GM12878 (cell line): ENCODE results near the gene OVCA2. TPM values are rescaled to one million over a fixed set of nuclear protein-coding genes. Genes with fewer than 3 reads are reported as not detected.

ENCODE experiments used
- ATAC-seq: fragments of 200-7000 bp; cut with Tn5 transposase; 3 replicates; pipeline ENCODE4 v1.9.1; 2020; ENCODE audit warnings: mild to moderate bottlenecking, moderate library complexity
- BruUV-seq: library from RNA; stranded (reverse); fragments of 400-500 nt; replicated peaks from 2 replicates; lab custom pipeline; 2021; lab: Mats Ljungman, UMichigan
- CTCF ChIA-PET: fragments of 300-600 bp; sonication (Branson Sonifier 250); formaldehyde crosslinking; extraction: SDS; loops from one replicate; lab custom pipeline; 2021; ENCODE audit warnings: inconsistent platforms; lab: Yijun Ruan, JAX
- POLR2A ChIA-PET: fragments of 350-600 bp; formaldehyde crosslinking; extraction: SDS; loops from one replicate; lab custom pipeline; 2021; ENCODE audit warnings: inconsistent platforms; lab: Charles Lee
- RAD21 ChIA-PET: fragments of 300-600 bp; sonication (Branson Sonifier 250); formaldehyde crosslinking; loops from one replicate; lab custom pipeline; 2023; ENCODE audit warnings: antibody characterized with exemption; ENCODE audit not compliant: unreplicated experiment; lab: Charles Lee
- SMC1A ChIA-PET: fragments of 300-600 bp; sonication (Branson Sonifier 250); formaldehyde crosslinking; loops from one replicate; lab custom pipeline; 2023; ENCODE audit not compliant: unreplicated experiment, uncharacterized antibody; lab: Charles Lee
- DNase-seq: peaks from one replicate; pipeline ENCODE4 v3.0.0-alpha.2; 2011; ENCODE audit warnings: low read depth, low spot score
- FAIRE-seq: peaks from 3 replicates; lab custom pipeline; 2011; peaks lifted over from hg19 to GRCh38; lab: Jason Lieb, UNC
- H2AFZ ChIP-seq: 2 replicates; pipeline ENCODE4 v1.6.0; 2011; ENCODE audit warnings: low read depth, low read length, control low read depth; ENCODE audit not compliant: control insufficient read depth
- H3K27ac ChIP-seq: 2 replicates; pipeline ENCODE4 v1.5.1; 2011; ENCODE audit warnings: control low read depth; ENCODE audit not compliant: control insufficient read depth, insufficient read depth
- H3K27me3 ChIP-seq, 2 experiments: replicated peaks in 1 of 2; 2 replicates each; pipeline versions ENCODE4 v1.6.0 to v1.6.1; 2011; ENCODE audit warnings: low read length in 1 of 2; ENCODE audit not compliant: control insufficient read depth in 2 of 2, insufficient read depth in 2 of 2
- H3K36me3 ChIP-seq, 2 experiments: 2 replicates each; pipeline ENCODE4 v1.5.1; 2011; ENCODE audit warnings: low read length in 1 of 2; ENCODE audit not compliant: control insufficient read depth in 2 of 2, insufficient read depth in 2 of 2
- H3K4me1 ChIP-seq: 2 replicates; pipeline ENCODE4 v1.6.1; 2011; ENCODE audit warnings: mild to moderate bottlenecking, low read length, moderate library complexity, mixed read lengths; ENCODE audit not compliant: control insufficient read depth, insufficient read depth
- H3K4me2 ChIP-seq: 2 replicates; pipeline ENCODE4 v1.6.0; 2011; ENCODE audit warnings: control low read depth; ENCODE audit not compliant: control insufficient read depth, insufficient read depth
- H3K4me3 ChIP-seq: fragments of 200-600 bp; sonication (generic); 2 replicates; pipeline ENCODE4 v1.5.1; 2016
- H3K79me2 ChIP-seq: 2 replicates; pipeline ENCODE4 v1.6.0; 2011; ENCODE audit warnings: low read length; ENCODE audit not compliant: control insufficient read depth, insufficient read depth
- H3K9ac ChIP-seq: 2 replicates; pipeline ENCODE4 v1.8.0; 2011; ENCODE audit warnings: low read length, control low read depth, mixed read lengths; ENCODE audit not compliant: control insufficient read depth, insufficient read depth
- H3K9me3 ChIP-seq: replicated peaks from 3 replicates; pipeline ENCODE4 v1.5.1; 2011; ENCODE audit warnings: mild to moderate bottlenecking, low read length; ENCODE audit not compliant: control insufficient read depth, insufficient read depth
- H4K20me1 ChIP-seq: 2 replicates; pipeline ENCODE4 v1.6.0; 2011; ENCODE audit not compliant: control insufficient read depth, insufficient read depth
- ATF2 ChIP-seq: IDR thresholded peaks from 2 replicates; pipeline ENCODE4 v1.6.1; 2012; ENCODE audit warnings: low read length, inconsistent platforms
- BCL3 ChIP-seq: IDR thresholded peaks from 2 replicates; pipeline ENCODE4 v1.6.1; 2011; ENCODE audit warnings: borderline replicate concordance, low read depth, mild to moderate bottlenecking, moderate library complexity, low read length; ENCODE audit not compliant: insufficient read depth, poor library complexity, severe bottlenecking
- CUX1 ChIP-seq: IDR thresholded peaks from 2 replicates; pipeline ENCODE4 v1.6.1; 2012; ENCODE audit warnings: improper control_type of control experiment, low read depth, low read length; ENCODE audit not compliant: insufficient replicate concordance
- MAX ChIP-seq: IDR thresholded peaks from 2 replicates; pipeline ENCODE4 v1.6.1; 2012; ENCODE audit warnings: low read depth, low read length, improper control_type of control experiment
- MXI1 ChIP-seq: fragments of 150-350 bp; IDR thresholded peaks from 2 replicates; pipeline ENCODE4 v1.6.1; 2011; ENCODE audit warnings: low read depth, mild to moderate bottlenecking, inconsistent platforms, low read length, improper control_type of control experiment
- MYB ChIP-seq: fragments of 150-350 bp; IDR thresholded peaks from 2 replicates; pipeline ENCODE4 v1.6.1; 2014; ENCODE audit warnings: mild to moderate bottlenecking, low read depth, low read length, borderline replicate concordance
- MYC ChIP-seq: IDR thresholded peaks from 2 replicates; pipeline ENCODE4 v1.6.1; 2011; ENCODE audit warnings: mild to moderate bottlenecking, low read length, moderate library complexity, inconsistent platforms; ENCODE audit not compliant: insufficient read depth, insufficient replicate concordance, insufficient read length, severe bottlenecking
- PAX5 ChIP-seq: IDR thresholded peaks from 2 replicates; pipeline ENCODE4 v1.6.1; 2011; ENCODE audit warnings: low read depth, low read length, borderline replicate concordance
- RBBP5 ChIP-seq: fragments of 200-600 bp; sonication (generic); conservative IDR thresholded peaks from 2 replicates; pipeline ENCODE4 v1.6.1; 2016
- RFX5 ChIP-seq: IDR thresholded peaks from 2 replicates; pipeline ENCODE4 v1.6.1; 2011; ENCODE audit warnings: low read depth, low read length, improper control_type of control experiment
- SREBF1 ChIP-seq: IDR thresholded peaks from 2 replicates; pipeline ENCODE4 v1.6.1; 2012; ENCODE audit warnings: mild to moderate bottlenecking, low read length
- TCF12 ChIP-seq: IDR thresholded peaks from 2 replicates; pipeline ENCODE4 v1.6.1; 2011; ENCODE audit warnings: low read depth, mild to moderate bottlenecking, low read length
- ZNF217 ChIP-seq: fragments of 450-650 bp; IDR thresholded peaks from 2 replicates; pipeline ENCODE4 v1.6.1; 2017; ENCODE audit warnings: antibody characterized with exemption, mild to moderate bottlenecking
- WGBS: methylation state at CpG from one replicate; pipeline ENCODE4 v1.1.6; 2016; ENCODE audit warnings: low lambda C conversion rate; ENCODE audit not compliant: insufficient replicate concordance, insufficient coverage; ENCODE audit errors: missing lambda C conversion rate; 5-methylcytosine and 5-hydroxymethylcytosine counted together
- in situ Hi-C: fragments of 300-500 bp; cut with MboI; formaldehyde crosslinking; loops from 9 replicates; pipeline ENCODE4 v1.14.3; 2018; ENCODE audit warnings: mixed read lengths
- intact Hi-C: fragments of 100-400 bp; cut with micrococcal nuclease; formaldehyde crosslinking; loops from one replicate; pipeline ENCODE4 v1.14.2; 2022; ENCODE audit not compliant: unreplicated experiment
- polyA plus RNA-seq, 11 experiments: library from polyadenylated mRNA; depleted of rRNA in 4 of 11; unstranded in 6 of 11; stranded (reverse) in 5 of 11; fragments of >200 nt; fragmentation: Nextera tagmentation in 4 of 11; fragmentation: Illumina TruSeq in 1 of 11; extraction: Ambion mirVana in 4 of 11; extraction: Trizol in 1 of 11; gene quantifications; 1 replicate in 1 of 11; 2 replicates in 10 of 11; pipeline versions ENCODE4 v1.2.1 to v1.2.3, GENCODE V29; 2011 to 2016; ENCODE audit warnings: inconsistent platforms in 2 of 11, missing spikeins in 2 of 11, low read depth in 1 of 11
- total RNA-seq, 4 experiments: library from RNA; depleted of rRNA in 3 of 4; stranded (reverse); fragments of >200 nt in 3 of 4; fragmentation: Illumina TruSeq in 1 of 4; extraction: Trizol in 1 of 4; gene quantifications; 2 replicates each; pipeline versions ENCODE4 v1.2.1 to v1.2.3, GENCODE V29; 2013 to 2021

OVCA2 gene
- total and polyA plus RNA-seq, 10 of the 15 experiments (the other 5 are each of a cell fraction or from before 2014, with no cell fraction given): 6.1 to 75.3 (median 40.7) TPM

GRCh38 chr17:2057760-2058585, 16.2 kb downstream of the OVCA2 start:
- in situ Hi-C loops: no loop called here
- Histone ChIP-seq H3K36me3 (peaks cover 11 to 22% of the 10 kb centered on the region in 2 experiments), H3K4me3 (peak overlapping the region; percentile 95), H3K79me2 (peaks cover 59% of the 10 kb centered on the region), H3K4me1 (peaks cover 36% of the 10 kb centered on the region), H3K9me3 (no peaks in the 10 kb centered on the region; the same call in 2 of the 3 replicates), H3K27me3 (no peaks in the 10 kb centered on the region), H3K9ac (peak overlapping the region; percentile 80), H2AFZ (no peak overlapping the region), H4K20me1 (no peaks in the 10 kb centered on the region), H3K4me2 (peak overlapping the region; percentile 81), H3K27ac (peak overlapping the region; percentile 84)
- ATAC-seq (peak; percentile 0; the same call in 1 of the 3 replicates), FAIRE-seq (no peak), DNase-seq (no peak)
- ChIA-PET RAD21 (interaction anchor here (0.5 to 8.4 kb wide), 23 partner anchors 9 to 278 kb away, joined by 3 to 271 read pairs (median 7); partner anchors contain the start of gene TSR1), SMC1A (interaction anchor here (0.9 to 8.6 kb wide), 22 partner anchors 11 to 296 kb away, joined by 3 to 141 read pairs (median 6); no protein-coding TSS in a partner anchor), POLR2A (interaction anchor here (0.9 to 6.7 kb wide), 20 partner anchors 9 to 225 kb away, joined by 3 to 61 read pairs (median 4); no protein-coding TSS in a partner anchor), CTCF (interaction anchor here (0.6 to 8.4 kb wide), 31 partner anchors 11 to 278 kb away, joined by 3 to 265 read pairs (median 5); partner anchors contain the start of gene TSR1)
- BruUV-seq: TSS peak; percentile 34
- WGBS: 64% methylated on average over 43 of the region's 98 CpGs
- intact Hi-C loops: loop anchor here (1.0 to 5.0 kb wide), 2 partner anchors 34 to 112 kb away; no protein-coding TSS in a partner anchor
- peak; percentile 57 for TF ChIP-seq MXI1
- peak; percentile 87 for TF ChIP-seq MYC
- no peak for TF ChIP-seq RFX5
- TF ChIP-seq MAX: peak; percentile 72; the same call in 1 of the 2 replicates
- TF ChIP-seq TCF12: peak; percentile 63; the same call in 1 of the 2 replicates
- peak; percentile 69; the same call in 1 of the 2 replicates for TF ChIP-seq PAX5
- TF ChIP-seq SREBF1: no peak
- no peak for TF ChIP-seq MYB
- peak; percentile 3 for TF ChIP-seq BCL3
- TF ChIP-seq ATF2: no peak
- TF ChIP-seq ZNF217: 0 out of 2 replicates have a peak, but pooled peaks have one; percentile 37
- peak; percentile 9 for TF ChIP-seq CUX1
- no peak for TF ChIP-seq RBBP5
